Activated naive CD4-positive, alpha-beta T cell treated with anti-CD3 and anti-CD28 coated beads, Interleukin-2, amount 50 U/mL, for 24 hours (primary cell): ENCODE results near the gene STK32C.
"Not testable (repeated sequence)": the region's sequence is repeated elsewhere in the genome, so short reads cannot be mapped to it uniquely, and the experiment has no call there.

Experiments
- H3K27ac Mint-ChIP-seq: one replicate; pipeline ENCODE4 v1.8.0; 2021; ENCODE audit warnings: mild to moderate bottlenecking, mixed read lengths
- H3K27me3 Mint-ChIP-seq: one replicate; pipeline ENCODE4 v1.8.0; 2021; ENCODE audit warnings: mixed read lengths
- H3K36me3 Mint-ChIP-seq: one replicate; pipeline ENCODE4 v1.8.0; 2021; ENCODE audit warnings: mixed read lengths
- H3K4me1 Mint-ChIP-seq: one replicate; pipeline ENCODE4 v1.8.0; 2021; ENCODE audit warnings: mixed read lengths
- H3K4me3 Mint-ChIP-seq: one replicate; pipeline ENCODE4 v1.8.0; 2021; ENCODE audit warnings: mild to moderate bottlenecking, mixed read lengths
- H3K9me3 Mint-ChIP-seq: one replicate; pipeline ENCODE4 v1.8.0; 2021; ENCODE audit warnings: mixed read lengths

Gene STK32C

GRCh38 chr10:132307823-132308586, at the start of gene STK32C:
TSS of gene STK32C (minus strand) at chr10:132307950. CDS start at chr10:132307833, 117 bp downstream.
- Mint-ChIP-seq H3K36me3 (no peaks in the 10 kb centered on the region), H3K9me3 (no peaks in the 10 kb centered on the region), H3K27ac (peak within 1 kb of the TSS; percentile 74), H3K4me3 (peak within 1 kb of the TSS; percentile 91), H3K4me1 (peaks cover 16% of the 10 kb centered on the region), H3K27me3 (no peaks in the 10 kb centered on the region)

GRCh38 chr10:132356621-132357195, 49.0 kb upstream of the STK32C start:
- Mint-ChIP-seq H3K36me3 (peaks cover 2% of the 10 kb centered on the region), H3K27ac (no peak overlapping the region), H3K4me3 (no peak overlapping the region), H3K4me1 (peaks cover 4% of the 10 kb centered on the region), H3K27me3 (no peaks in the 10 kb centered on the region), H3K9me3 (no peaks in the 10 kb centered on the region)

GRCh38 chr10:132355754-132356153, 48.0 kb upstream of the STK32C start:
- Mint-ChIP-seq H3K9me3 (no peaks in the 10 kb centered on the region), H3K36me3 (peaks cover 2% of the 10 kb centered on the region), H3K4me3 (no peak overlapping the region), H3K27ac (no peak overlapping the region), H3K4me1 (peaks cover 4% of the 10 kb centered on the region), H3K27me3 (no peaks in the 10 kb centered on the region)

- H3K36me3 Mint-ChIP-seq: peaks cover 2% of the 10 kb centered on the region
These were observed 47.5 kb upstream of the STK32C start for GRCh38 chr10:132355297-132355696.

GRCh38 chr10:132354356-132355094, 46.8 kb upstream of the STK32C start:
- Mint-ChIP-seq H3K36me3 (peaks cover 2% of the 10 kb centered on the region), H3K4me3 (no peak overlapping the region), H3K4me1 (peaks cover 4% of the 10 kb centered on the region), H3K27ac (no peak overlapping the region), H3K27me3 (no peaks in the 10 kb centered on the region), H3K9me3 (no peaks in the 10 kb centered on the region)

More at GRCh38 chr10:132355297-132355696, 47.5 kb upstream of the STK32C start:
- H3K4me3 Mint-ChIP-seq: no peak overlapping the region
- no peaks in the 10 kb centered on the region for H3K27me3 Mint-ChIP-seq
- H3K27ac Mint-ChIP-seq: no peak overlapping the region
- H3K4me1 Mint-ChIP-seq: peaks cover 4% of the 10 kb centered on the region
- H3K9me3 Mint-ChIP-seq: no peaks in the 10 kb centered on the region

- H3K4me1 Mint-ChIP-seq: peaks cover 4% of the 10 kb centered on the region
- H3K36me3 Mint-ChIP-seq: peaks cover 2% of the 10 kb centered on the region
- no peaks in the 10 kb centered on the region for H3K9me3 Mint-ChIP-seq
- no peak overlapping the region for H3K27ac Mint-ChIP-seq
- H3K4me3 Mint-ChIP-seq: no peak overlapping the region
- no peaks in the 10 kb centered on the region for H3K27me3 Mint-ChIP-seq
These were observed 46.0 kb upstream of the STK32C start for GRCh38 chr10:132353456-132354355.

GRCh38 chr10:132352462-132353308, 44.9 kb upstream of the STK32C start:
- H3K27me3 Mint-ChIP-seq, H3K27ac Mint-ChIP-seq, H3K36me3 Mint-ChIP-seq, H3K4me1 Mint-ChIP-seq, H3K9me3 Mint-ChIP-seq, H3K4me3 Mint-ChIP-seq: not testable (repeated sequence)

- H3K9me3 Mint-ChIP-seq: no peaks in the 10 kb centered on the region
- peaks cover 4% of the 10 kb centered on the region for H3K4me1 Mint-ChIP-seq
- H3K27ac Mint-ChIP-seq: no peak overlapping the region
- no peaks in the 10 kb centered on the region for H3K27me3 Mint-ChIP-seq
- no peak overlapping the region for H3K4me3 Mint-ChIP-seq
- peaks cover 2% of the 10 kb centered on the region for H3K36me3 Mint-ChIP-seq
These were observed 43.9 kb upstream of the STK32C start for GRCh38 chr10:132351611-132352010.

- H3K27ac Mint-ChIP-seq: no peak overlapping the region
- H3K4me3 Mint-ChIP-seq: no peak overlapping the region
- H3K27me3 Mint-ChIP-seq: no peaks in the 10 kb centered on the region
- H3K9me3 Mint-ChIP-seq: no peaks in the 10 kb centered on the region
- H3K36me3 Mint-ChIP-seq: peaks cover under 1% of the 10 kb centered on the region
- peaks cover 4% of the 10 kb centered on the region for H3K4me1 Mint-ChIP-seq
These were observed 43.2 kb upstream of the STK32C start for GRCh38 chr10:132350946-132351345.

- Mint-ChIP-seq H3K4me3 (no peak overlapping the region), H3K9me3 (no peaks in the 10 kb centered on the region), H3K4me1 (peaks cover 4% of the 10 kb centered on the region), H3K27me3 (no peaks in the 10 kb centered on the region), H3K36me3 (no peaks in the 10 kb centered on the region), H3K27ac (no peak overlapping the region)
These were observed 42.6 kb upstream of the STK32C start for GRCh38 chr10:132350391-132350790.

GRCh38 chr10:132349766-132350165, 42.0 kb upstream of the STK32C start:
- no peak overlapping the region for H3K4me3 Mint-ChIP-seq
- H3K9me3 Mint-ChIP-seq: no peaks in the 10 kb centered on the region
- no peaks in the 10 kb centered on the region for H3K27me3 Mint-ChIP-seq
- no peak overlapping the region for H3K27ac Mint-ChIP-seq
- H3K36me3 Mint-ChIP-seq: peaks cover 1% of the 10 kb centered on the region
- H3K4me1 Mint-ChIP-seq: peaks cover 4% of the 10 kb centered on the region

GRCh38 chr10:132347931-132348267, 40.1 kb upstream of the STK32C start:
- peaks cover 3% of the 10 kb centered on the region for H3K4me1 Mint-ChIP-seq
- H3K27me3 Mint-ChIP-seq: no peaks in the 10 kb centered on the region
- no peak overlapping the region for H3K4me3 Mint-ChIP-seq
- peaks cover 1% of the 10 kb centered on the region for H3K36me3 Mint-ChIP-seq
- H3K9me3 Mint-ChIP-seq: no peaks in the 10 kb centered on the region
- no peak overlapping the region for H3K27ac Mint-ChIP-seq

GRCh38 chr10:132347211-132347930, 39.6 kb upstream of the STK32C start:
- H3K27me3 Mint-ChIP-seq: no peaks in the 10 kb centered on the region
- no peaks in the 10 kb centered on the region for H3K4me1 Mint-ChIP-seq
- H3K9me3 Mint-ChIP-seq: no peaks in the 10 kb centered on the region
- H3K36me3 Mint-ChIP-seq: peaks cover 3% of the 10 kb centered on the region
- no peak overlapping the region for H3K27ac Mint-ChIP-seq
- H3K4me3 Mint-ChIP-seq: no peak overlapping the region

GRCh38 chr10:132346806-132347205, 39.1 kb upstream of the STK32C start:
- H3K36me3 Mint-ChIP-seq: peaks cover 8% of the 10 kb centered on the region
- H3K4me3 Mint-ChIP-seq: no peak overlapping the region
- H3K9me3 Mint-ChIP-seq: no peaks in the 10 kb centered on the region
- H3K27me3 Mint-ChIP-seq: no peaks in the 10 kb centered on the region
- no peaks in the 10 kb centered on the region for H3K4me1 Mint-ChIP-seq
- no peak overlapping the region for H3K27ac Mint-ChIP-seq
